Vagina (tissue), 2 donors: Measurements from ENCODE around the gene MAML2. TPM values are rescaled to one million over a fixed set of nuclear protein-coding genes. Genes with fewer than 3 reads are reported as not detected.

Source experiments
- DNase-seq, 2 donors: peaks; one replicate each; pipeline ENCODE4 v3.0.0-alpha.2; 2017; ENCODE audit errors: extremely low spot score in 2 of 2
- H3K27ac ChIP-seq: fragments of 200-600 bp; sonication (generic); one replicate; pipeline ENCODE4 v1.5.1; 2019
- H3K27me3 ChIP-seq: fragments of 200-600 bp; sonication (generic); one replicate; pipeline ENCODE4 v1.5.1; 2019
- H3K36me3 ChIP-seq, 2 donors: fragments of 200-600 bp; sonication (generic); one replicate each; pipeline ENCODE4 v1.5.1; 2017 to 2019
- H3K4me1 ChIP-seq: fragments of 200-600 bp; sonication (generic); one replicate; pipeline ENCODE4 v1.5.1; 2019
- H3K4me3 ChIP-seq, 2 donors: fragments of 200-600 bp; sonication (generic); 1 replicate in 1 of 2; 2 replicates in 1 of 2; pipeline ENCODE4 v1.5.1; 2016 to 2019
- H3K9me3 ChIP-seq: fragments of 200-600 bp; sonication (generic); one replicate; pipeline ENCODE4 v1.5.1; 2019
- POLR2A ChIP-seq, 2 donors: fragments of 450-650 bp; IDR thresholded peaks; one replicate each; pipeline ENCODE4 v1.6.1; 2017; ENCODE audit warnings: antibody characterized with exemption in 2 of 2, mild to moderate bottlenecking in 2 of 2, moderate library complexity in 2 of 2
- POLR2AphosphoS5 ChIP-seq, 2 donors: sonication (generic); formaldehyde crosslinking; IDR thresholded peaks; one replicate each; pipeline ENCODE4 v1.9.0; 2017; ENCODE audit warnings: antibody characterized with exemption in 2 of 2, mild to moderate bottlenecking in 2 of 2, low read depth in 1 of 2; ENCODE audit not compliant: insufficient read depth in 1 of 2
- intact Hi-C: fragments of 100-400 bp; cut with DNase I; formaldehyde crosslinking; loops from one replicate; pipeline ENCODE4 v1.15.1; 2023
- total RNA-seq: library from RNA; depleted of rRNA; stranded (reverse); fragments of >200 nt; gene quantifications from one replicate; pipeline ENCODE4 v1.2.3, GENCODE V29; 2016
- TF ChIP-seq, protein P1 (sequence below), 3 experiments: fragments of 450-650 bp in 2 of 3; fragments of 200-600 bp in 1 of 3; sonication (generic) in 1 of 3; IDR thresholded peaks; one replicate each; pipeline ENCODE4 v1.5.1; 2017 to 2019; ENCODE audit warnings: antibody characterized with exemption in 3 of 3, mild to moderate bottlenecking in 2 of 3, moderate library complexity in 2 of 3

MAML2 gene
- total RNA-seq, 1 donor from 2014 or later = 36.3 TPM

DNA sequence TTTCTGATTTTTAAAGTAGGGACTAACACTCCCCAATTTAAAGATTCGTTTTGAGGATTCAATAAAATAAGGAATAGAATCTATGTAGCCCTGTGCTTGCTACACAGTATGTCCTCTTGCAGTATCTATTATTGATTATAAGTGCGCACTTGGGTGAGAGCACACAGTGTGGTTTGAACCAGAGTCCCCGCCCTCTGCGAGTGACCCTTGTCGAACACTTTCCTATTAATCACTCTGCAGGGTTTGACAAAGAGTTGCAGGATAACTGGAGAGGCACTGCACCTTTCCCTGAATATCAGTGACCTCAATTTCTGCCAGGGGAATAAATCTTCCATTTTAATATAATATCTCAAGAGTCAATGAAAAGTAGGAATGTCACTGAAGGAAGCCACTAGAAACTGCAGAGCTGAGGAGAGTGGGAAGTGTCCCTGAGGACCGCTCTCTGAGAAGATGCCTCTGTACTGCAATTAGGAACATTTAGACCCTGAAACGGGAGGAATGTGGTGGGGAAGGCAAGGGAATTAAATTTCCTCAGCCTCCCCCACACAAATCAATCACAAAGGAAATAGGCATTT is 182.2 kb downstream of the MAML2 start:
- H3K27ac ChIP-seq = peak overlapping the region; percentile 66
- TF ChIP-seq POLR2A (IDR thresholded peaks at IDR 0.05) (no peak), POLR2AphosphoS5 (IDR thresholded peaks at IDR 0.05; ENCODE audit: insufficient read depth in 1 of 2, low read depth in 1 of 2) (no peak)
- TF ChIP-seq, protein P1, sequence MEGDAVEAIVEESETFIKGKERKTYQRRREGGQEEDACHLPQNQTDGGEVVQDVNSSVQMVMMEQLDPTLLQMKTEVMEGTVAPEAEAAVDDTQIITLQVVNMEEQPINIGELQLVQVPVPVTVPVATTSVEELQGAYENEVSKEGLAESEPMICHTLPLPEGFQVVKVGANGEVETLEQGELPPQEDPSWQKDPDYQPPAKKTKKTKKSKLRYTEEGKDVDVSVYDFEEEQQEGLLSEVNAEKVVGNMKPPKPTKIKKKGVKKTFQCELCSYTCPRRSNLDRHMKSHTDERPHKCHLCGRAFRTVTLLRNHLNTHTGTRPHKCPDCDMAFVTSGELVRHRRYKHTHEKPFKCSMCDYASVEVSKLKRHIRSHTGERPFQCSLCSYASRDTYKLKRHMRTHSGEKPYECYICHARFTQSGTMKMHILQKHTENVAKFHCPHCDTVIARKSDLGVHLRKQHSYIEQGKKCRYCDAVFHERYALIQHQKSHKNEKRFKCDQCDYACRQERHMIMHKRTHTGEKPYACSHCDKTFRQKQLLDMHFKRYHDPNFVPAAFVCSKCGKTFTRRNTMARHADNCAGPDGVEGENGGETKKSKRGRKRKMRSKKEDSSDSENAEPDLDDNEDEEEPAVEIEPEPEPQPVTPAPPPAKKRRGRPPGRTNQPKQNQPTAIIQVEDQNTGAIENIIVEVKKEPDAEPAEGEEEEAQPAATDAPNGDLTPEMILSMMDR (IDR thresholded peaks at IDR 0.05) = no peak
- intact Hi-C loops = no loop called here
- H3K36me3 ChIP-seq = no peaks in the 10 kb centered on the region
- H3K4me1 ChIP-seq = peaks cover 44% of the 10 kb centered on the region
- H3K4me3 ChIP-seq = no peak overlapping the region
- DNase-seq = no peak
- no peaks in the 10 kb centered on the region for H3K27me3 ChIP-seq
- H3K9me3 ChIP-seq = no peaks in the 10 kb centered on the region

DNA sequence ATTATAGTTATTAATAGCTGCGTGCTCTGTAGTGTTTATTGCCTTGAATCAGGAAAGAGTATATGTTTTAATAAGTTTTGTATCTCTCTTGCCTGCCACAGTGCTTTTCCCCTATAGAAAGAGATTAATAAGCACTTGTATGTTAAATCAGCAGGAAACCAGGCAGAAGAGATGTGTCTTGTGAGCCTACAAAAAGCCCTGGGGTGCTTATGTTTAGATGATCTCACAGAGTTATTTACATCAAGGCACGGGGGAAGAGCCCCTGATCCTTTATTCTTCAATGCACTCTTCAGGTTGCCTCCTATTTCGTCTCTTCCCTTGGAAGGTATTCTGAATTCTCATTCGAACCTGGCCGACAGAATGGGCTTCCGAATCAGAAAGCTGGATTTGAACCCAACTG is 183.0 kb downstream of the MAML2 start:
- TF ChIP-seq POLR2A (IDR thresholded peaks at IDR 0.05) (no peak), POLR2AphosphoS5 (IDR thresholded peaks at IDR 0.05; ENCODE audit: insufficient read depth in 1 of 2, low read depth in 1 of 2) (no peak)
- TF ChIP-seq, protein P1 (IDR thresholded peaks at IDR 0.05) = no peak
- H3K9me3 ChIP-seq = no peaks in the 10 kb centered on the region
- peaks cover 53% of the 10 kb centered on the region for H3K4me1 ChIP-seq
- H3K4me3 ChIP-seq = no peak overlapping the region
- H3K27ac ChIP-seq = peak overlapping the region; percentile 66
- H3K36me3 ChIP-seq = no peaks in the 10 kb centered on the region
- intact Hi-C loops = no loop called here
- DNase-seq = no peak
- no peaks in the 10 kb centered on the region for H3K27me3 ChIP-seq

DNA sequence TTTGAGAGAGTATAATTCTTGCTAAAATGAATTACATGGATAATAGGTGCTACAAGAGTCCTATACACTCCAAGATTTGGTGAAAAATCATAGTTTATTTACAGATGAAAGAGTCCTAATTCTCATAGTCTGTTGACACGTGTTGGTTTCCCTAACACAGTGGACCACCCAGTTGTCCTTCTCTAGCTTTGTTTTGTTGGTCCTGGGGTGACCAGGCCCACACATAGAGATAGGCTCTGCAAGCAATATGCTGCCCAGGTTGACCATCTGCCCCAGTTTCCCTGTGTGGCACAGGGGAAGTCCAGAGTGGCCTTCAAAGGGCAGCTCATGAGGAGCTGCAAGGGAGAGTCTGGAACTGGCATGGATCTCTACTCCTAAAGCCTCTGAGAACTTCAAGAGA is 184.9 kb downstream of the MAML2 start:
- DNase-seq = no peak

DNA sequence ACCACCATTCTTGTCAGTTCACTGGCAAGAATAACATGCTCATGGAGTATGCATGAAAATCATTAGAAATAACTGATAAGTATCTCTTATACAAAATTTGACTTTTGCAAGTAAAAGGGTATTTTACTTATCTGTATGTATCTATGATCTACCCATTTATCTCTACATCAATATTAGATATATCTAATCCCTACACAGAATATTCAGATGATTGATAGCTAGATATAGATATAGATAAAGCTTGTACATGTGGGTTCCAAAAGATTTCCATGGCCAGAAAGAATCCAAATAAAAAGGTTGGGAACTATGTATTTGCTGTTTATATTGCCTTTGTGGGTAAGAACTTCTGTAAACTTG is 185.5 kb downstream of the MAML2 start:
- H3K9me3 ChIP-seq = no peaks in the 10 kb centered on the region
- DNase-seq = no peak
- TF ChIP-seq POLR2AphosphoS5 (IDR thresholded peaks at IDR 0.05; ENCODE audit: insufficient read depth in 1 of 2, low read depth in 1 of 2) (no peak), POLR2A (IDR thresholded peaks at IDR 0.05) (no peak)
- TF ChIP-seq, protein P1 (IDR thresholded peaks at IDR 0.05) = no peak
- H3K36me3 ChIP-seq = no peaks in the 10 kb centered on the region
- H3K4me3 ChIP-seq = no peak overlapping the region
- H3K27ac ChIP-seq = peak overlapping the region; percentile 77
- H3K27me3 ChIP-seq = no peaks in the 10 kb centered on the region
- intact Hi-C loops = no loop called here
- H3K4me1 ChIP-seq = peaks cover 53% of the 10 kb centered on the region

More for the DNA sequence above, 184.9 kb downstream of the MAML2 start:
- Histone ChIP-seq H3K4me3 (no peak overlapping the region), H3K27ac (peak overlapping the region; percentile 77), H3K36me3 (no peaks in the 10 kb centered on the region), H3K27me3 (no peaks in the 10 kb centered on the region), H3K4me1 (peaks cover 59% of the 10 kb centered on the region), H3K9me3 (no peaks in the 10 kb centered on the region)
- TF ChIP-seq POLR2AphosphoS5 (IDR thresholded peaks at IDR 0.05; ENCODE audit: insufficient read depth in 1 of 2, low read depth in 1 of 2) (no peak), POLR2A (IDR thresholded peaks at IDR 0.05) (no peak)
- TF ChIP-seq, protein P1 (IDR thresholded peaks at IDR 0.05) = no peak
- intact Hi-C loops = no loop called here

DNA sequence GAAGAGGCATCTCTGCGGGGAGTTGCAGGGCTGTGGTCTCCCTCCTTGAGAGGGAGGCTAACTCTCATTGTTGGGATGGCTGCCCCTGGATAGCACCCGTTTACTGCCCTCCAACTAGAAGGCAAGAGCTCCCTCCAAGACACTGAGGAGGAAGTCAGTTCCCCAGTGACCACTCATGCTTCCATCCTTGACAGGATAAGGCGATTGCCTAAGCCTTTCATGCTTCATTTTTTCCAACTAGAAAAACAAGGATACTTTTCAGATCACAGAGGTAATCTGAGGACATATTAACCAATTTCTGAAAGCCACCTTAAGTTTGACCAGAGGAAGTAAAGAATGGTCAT is 186.6 kb downstream of the MAML2 start:
- Histone ChIP-seq H3K4me1 (peaks cover 41% of the 10 kb centered on the region), H3K4me3 (peak overlapping the region in 1 of 2 donors; percentile 30), H3K36me3 (no peaks in the 10 kb centered on the region), H3K9me3 (no peaks in the 10 kb centered on the region), H3K27me3 (no peaks in the 10 kb centered on the region), H3K27ac (peak overlapping the region; percentile 77)
- intact Hi-C loops = no loop called here
- TF ChIP-seq, protein P1 (IDR thresholded peaks at IDR 0.05) = no peak
- TF ChIP-seq POLR2A (IDR thresholded peaks at IDR 0.05) (no peak), POLR2AphosphoS5 (IDR thresholded peaks at IDR 0.05; ENCODE audit: insufficient read depth in 1 of 2, low read depth in 1 of 2) (no peak)
- no peak for DNase-seq
